Spleen (tissue), 7 donors: Measurements from ENCODE around the gene DOCK4.

Source experiments
- CTCF ChIP-seq, 11 experiments: fragments of 200-600 bp in 7 of 11; fragments of 450-650 bp in 4 of 11; sonication (generic) in 4 of 11; IDR thresholded peaks in 8 of 11; conservative IDR thresholded peaks in 3 of 11; 1 replicate in 7 of 11; 2 replicates in 4 of 11; pipeline versions ENCODE4 v1.4.0 to v1.8.0; 2016 to 2021; ENCODE audit warnings: antibody characterized with exemption in 11 of 11, inconsistent platforms in 4 of 11, mild to moderate bottlenecking in 1 of 11
- POLR2A ChIP-seq, 3 donors: fragments of 450-650 bp; IDR thresholded peaks; one replicate each; pipeline ENCODE4 v1.5.1; 2017; ENCODE audit warnings: antibody characterized with exemption in 3 of 3, mild to moderate bottlenecking in 1 of 3
- POLR2AphosphoS5 ChIP-seq, 3 donors: sonication (generic); formaldehyde crosslinking; IDR thresholded peaks; one replicate each; pipeline ENCODE4 v1.5.1; 2017; ENCODE audit warnings: antibody characterized with exemption in 3 of 3
- donor health status: DM: no; HTN: no; CAD: no; lungs with moderate emphysema.
- donor health status: DM: no; HTN: no; CAD: no.
- donor health status: DM: no; HTN: no; CAD: no.

GRCh38 chr7:112212571-112212970, 6.4 kb upstream of the DOCK4 start:
- TF ChIP-seq CTCF (IDR thresholded peaks at IDR 0.05 in 8 of 11, conservative IDR thresholded peaks at IDR 0.05 in 3 of 11) (no peak), POLR2A (IDR thresholded peaks at IDR 0.05) (no peak), POLR2AphosphoS5 (IDR thresholded peaks at IDR 0.05) (no peak)
